Epidermal melanocyte (primary cell): ENCODE data around the gene NUP133.
"Not testable (repeated sequence)": the region's sequence is repeated elsewhere in the genome, so short reads cannot be mapped to it uniquely, and the experiment has no call there.

Source experiments
- DNase-seq: peaks from one replicate; pipeline ENCODE4 v3.0.0; 2011; ENCODE audit warnings: low spot score; ENCODE audit not compliant: insufficient read length

The NUP133 gene

GRCh38 chr1:229507951-229508822, at the start of gene NUP133:
NUP133 (minus strand) TSS chr1:229508341; CDS start chr1:229508249, 92 bp downstream.
- peak; percentile 87 for DNase-seq

- no peak for DNase-seq
Measured at GRCh38 chr1:229557200-229557850, 49.2 kb upstream of the NUP133 start.

DNA sequence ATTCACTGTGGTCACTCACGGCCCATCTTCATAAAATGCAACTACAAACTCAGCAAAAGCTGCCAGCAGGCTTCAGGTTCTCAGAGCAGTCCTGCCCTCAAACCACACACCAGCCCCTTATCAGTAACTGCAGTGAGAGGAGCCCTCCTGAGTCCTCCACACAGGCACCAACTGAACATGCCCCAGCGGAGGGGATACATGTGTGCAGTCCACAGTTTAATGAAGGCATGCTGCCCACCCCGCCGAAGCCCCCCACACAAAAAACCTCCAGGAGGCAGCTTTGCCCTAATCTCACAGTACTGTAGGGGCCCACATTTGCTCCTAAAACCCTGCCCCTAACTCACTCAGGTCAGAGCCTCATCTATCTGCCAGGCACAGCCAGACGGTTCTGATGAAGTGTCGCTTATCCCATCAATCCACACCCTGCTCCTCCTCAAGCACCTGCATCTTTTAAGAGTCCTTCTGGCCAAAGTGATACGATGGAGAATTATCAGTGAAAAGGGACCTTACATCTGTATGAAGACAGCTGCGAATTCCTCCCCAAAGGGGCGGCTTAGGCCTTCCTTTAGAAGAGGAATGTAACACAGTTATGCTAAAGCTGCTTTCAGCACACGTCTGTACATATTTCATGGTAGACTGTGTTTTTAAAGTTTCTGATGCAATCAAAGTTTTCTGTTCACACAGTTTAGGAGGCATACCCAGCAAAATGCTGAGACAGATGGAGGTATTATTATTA, 46.9 kb upstream of the NUP133 start:
- DNase-seq: no peak

DNA sequence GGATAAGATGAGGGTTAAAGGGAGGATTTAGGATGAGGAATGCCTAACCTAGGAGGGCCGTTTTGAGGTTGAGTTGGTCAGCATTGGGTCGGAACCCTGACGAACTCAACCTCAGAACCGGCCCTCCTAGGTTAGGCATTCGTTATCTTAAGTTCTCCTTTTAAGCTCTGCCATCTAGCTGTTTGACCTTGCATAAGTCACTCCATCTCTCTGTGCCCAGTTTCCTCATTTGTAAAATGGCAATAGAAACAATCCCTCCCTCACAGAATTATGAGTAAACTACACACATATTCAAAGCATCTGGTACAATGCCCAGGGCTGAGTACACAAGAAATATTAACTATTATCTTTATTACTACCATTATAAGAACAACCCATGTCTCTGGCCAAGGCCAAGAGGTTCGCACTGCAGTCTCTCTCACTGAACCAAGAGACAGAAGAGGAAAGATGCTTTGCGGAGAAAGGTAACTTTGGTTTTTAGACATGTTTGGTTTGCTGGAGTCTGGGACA, 45.5 kb upstream of the NUP133 start:
- no peak for DNase-seq

- no peak for DNase-seq
Measured at GRCh38 chr1:229552732-229553131, 44.6 kb upstream of the NUP133 start.

- no peak for DNase-seq
Measured at GRCh38 chr1:229550812-229551567, 42.8 kb upstream of the NUP133 start.

DNA sequence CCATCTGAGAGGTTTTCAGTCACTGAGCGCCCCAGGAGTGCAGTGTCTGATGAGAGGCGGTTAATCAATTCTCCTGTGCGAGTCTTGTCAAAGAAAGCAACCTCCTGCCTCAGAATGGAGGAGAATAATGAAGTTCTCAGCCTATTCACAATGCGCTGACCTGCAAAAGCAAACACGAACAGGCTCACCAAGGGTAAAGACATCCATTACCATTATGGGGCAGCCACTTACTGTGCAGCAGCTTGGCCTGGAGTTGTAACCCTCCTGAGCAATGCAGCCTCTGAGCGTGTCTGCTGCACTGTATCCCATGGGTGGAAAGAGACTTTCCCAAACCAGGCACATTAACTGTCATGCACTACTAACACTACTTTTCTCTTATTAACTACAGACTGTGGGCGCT, 39.4 kb upstream of the NUP133 start:
- no peak for DNase-seq

- no peak for DNase-seq
Measured at GRCh38 chr1:229544587-229544986, 36.4 kb upstream of the NUP133 start.

DNA sequence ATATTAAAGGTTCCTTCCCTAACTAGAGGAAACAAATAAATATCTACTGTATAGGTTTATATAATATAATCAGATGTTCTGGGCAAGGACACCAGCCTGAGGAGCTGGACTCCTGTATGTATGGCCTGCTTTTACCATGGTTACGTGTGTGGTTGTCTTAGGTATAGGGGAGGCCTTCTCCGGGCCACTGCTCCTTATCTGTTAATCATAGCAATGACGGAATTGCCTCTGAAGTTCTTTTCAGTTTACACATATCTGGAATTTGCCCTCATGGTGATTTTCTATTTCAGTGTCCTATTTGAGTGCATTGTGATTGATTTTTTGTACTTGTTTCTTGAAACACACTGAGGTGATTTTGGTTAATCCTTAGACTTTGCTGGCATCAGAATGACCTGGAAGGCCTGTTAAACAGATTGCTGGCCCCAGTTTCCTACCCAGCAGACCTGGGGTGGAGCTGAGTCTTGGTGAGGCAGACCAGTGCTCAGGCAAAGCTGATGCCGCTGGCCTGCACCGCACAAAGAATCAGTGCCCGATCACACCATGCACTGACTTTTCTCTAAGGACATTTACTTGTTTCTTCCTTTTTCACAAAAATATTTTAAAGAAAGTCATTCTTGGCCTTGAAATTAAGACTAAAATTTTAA, 31.8 kb upstream of the NUP133 start:
- no peak for DNase-seq

DNA sequence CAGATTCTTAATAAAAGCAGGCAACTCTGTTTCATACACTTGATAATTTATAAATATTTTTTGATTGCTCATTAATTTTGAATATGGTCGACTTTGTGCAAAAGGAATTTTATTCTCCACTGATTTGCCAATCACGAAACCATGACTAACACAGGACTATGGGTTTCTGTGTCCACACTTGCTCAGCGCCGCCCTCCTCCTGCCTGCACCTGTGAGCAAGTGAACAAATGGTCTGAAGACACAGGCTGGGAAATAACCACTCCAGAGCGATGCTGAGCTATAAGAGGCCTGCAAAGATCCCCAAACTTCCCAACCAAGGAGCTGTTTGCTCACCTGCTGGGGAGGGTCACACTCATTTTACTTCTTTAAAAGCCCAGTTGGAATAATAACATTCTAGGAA, 30.8 kb upstream of the NUP133 start:
- DNase-seq: no peak

DNA sequence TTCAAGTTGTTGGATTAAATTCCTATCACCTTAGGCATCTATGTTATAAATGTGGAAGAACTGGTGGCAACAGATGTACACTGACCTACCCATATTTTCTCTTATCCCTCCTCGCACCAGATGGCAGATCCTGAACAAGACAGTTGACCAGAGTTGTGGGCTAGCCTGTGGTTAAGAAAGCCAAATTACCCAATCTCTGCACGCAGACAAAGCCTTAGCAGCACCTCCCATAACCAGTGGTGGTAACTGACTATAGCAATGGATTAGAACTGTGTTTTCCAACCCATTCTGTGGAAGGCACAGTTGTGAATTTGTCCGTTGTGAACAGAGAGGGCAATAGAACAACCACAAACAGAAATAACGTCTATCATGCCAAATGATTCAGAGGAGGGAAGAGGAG, 29.8 kb upstream of the NUP133 start:
- no peak for DNase-seq

DNA sequence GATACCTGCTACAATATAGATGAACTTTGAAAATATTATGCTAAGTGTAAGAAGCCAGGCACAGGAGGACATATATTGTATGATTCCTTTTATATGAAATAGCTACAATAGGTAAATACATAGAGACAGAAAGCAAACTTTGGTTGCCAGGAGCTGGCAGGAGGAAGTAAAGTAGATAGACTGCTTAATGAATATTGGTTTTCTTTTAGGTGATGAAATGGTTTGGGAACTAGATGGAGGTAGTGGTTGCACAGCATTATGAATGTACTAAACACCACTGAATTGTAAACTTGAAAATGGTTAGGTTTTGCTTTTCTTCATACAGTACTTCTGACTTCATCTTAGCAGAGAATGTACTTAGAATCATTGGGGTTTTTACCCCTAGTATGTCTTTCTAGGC, 28.8 kb upstream of the NUP133 start:
- DNase-seq: no peak

- DNase-seq: no peak
Measured at GRCh38 chr1:229535230-229535629, 27.1 kb upstream of the NUP133 start.

GRCh38 chr1:229531326-229531725, 23.2 kb upstream of the NUP133 start:
- no peak for DNase-seq

DNA sequence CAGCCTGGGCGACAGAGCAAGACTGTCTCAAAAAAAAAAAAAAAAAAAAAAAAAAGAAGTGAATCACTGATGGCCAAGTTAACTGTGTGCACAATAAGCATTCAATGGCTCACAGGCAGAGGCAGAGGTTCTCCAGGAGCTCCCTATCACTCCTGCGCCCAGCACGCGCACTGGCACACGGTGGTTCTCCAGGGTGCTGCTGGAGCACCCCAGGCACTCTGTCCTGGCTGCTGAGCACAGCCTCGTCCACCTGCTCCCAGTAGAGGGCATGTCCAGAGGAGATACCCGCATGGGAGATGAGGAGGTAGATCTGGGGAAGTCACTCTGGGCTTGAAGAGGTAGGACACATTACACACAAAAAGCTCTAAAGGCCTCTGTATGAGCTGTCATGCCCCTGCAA, 21.5 kb upstream of the NUP133 start:
- DNase-seq: no peak

GRCh38 chr1:229526695-229527094, 18.6 kb upstream of the NUP133 start:
- DNase-seq: no peak

GRCh38 chr1:229523052-229523451, 14.9 kb upstream of the NUP133 start:
- DNase-seq: no peak

GRCh38 chr1:229514578-229515275, 6.6 kb upstream of the NUP133 start:
- DNase-seq: peak; percentile 61

DNA sequence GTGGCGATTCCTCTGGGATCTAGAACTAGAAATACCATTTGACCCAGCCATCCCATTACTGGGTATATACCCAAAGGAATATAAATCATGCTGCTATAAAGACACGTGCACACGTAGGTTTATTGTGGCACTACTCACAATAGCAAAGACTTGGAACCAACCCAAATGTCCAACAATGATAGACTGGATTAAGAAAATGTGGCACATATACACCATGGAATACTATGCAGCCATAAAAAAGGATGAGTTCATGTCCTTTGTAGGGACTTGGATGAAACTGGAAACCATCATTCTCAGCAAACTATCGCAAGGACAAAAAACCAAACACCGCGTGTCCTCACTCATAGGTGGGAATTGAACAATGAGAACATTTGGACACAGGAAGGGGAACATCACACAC, 3.5 kb upstream of the NUP133 start:
- not testable (repeated sequence) for DNase-seq

- DNase-seq: not testable (repeated sequence)
Measured at GRCh38 chr1:229511201-229511600, 3.1 kb upstream of the NUP133 start.
